Erythroblast (primary cell): ENCODE measurements around the gene CORO2B.
"Not testable (repeated sequence)": the region's sequence is repeated elsewhere in the genome, so short reads cannot be mapped to it uniquely, and the experiment has no call there.

Source experiments
- DNase-seq, 2 experiments: peaks; one replicate each; lab custom pipeline; 2025; lab: John Stamatoyannopoulos, UW
- GATA1 ChIP-seq: IDR thresholded peaks from 2 replicates; pipeline ENCODE4 v1.6.1; 2011; ENCODE audit warnings: low read depth, mild to moderate bottlenecking, control low read depth, low read length, moderate library complexity
- POLR2A ChIP-seq: IDR thresholded peaks from 2 replicates; pipeline ENCODE4 v1.6.1; 2011; ENCODE audit warnings: mild to moderate bottlenecking, low read length

Gene CORO2B

DNA sequence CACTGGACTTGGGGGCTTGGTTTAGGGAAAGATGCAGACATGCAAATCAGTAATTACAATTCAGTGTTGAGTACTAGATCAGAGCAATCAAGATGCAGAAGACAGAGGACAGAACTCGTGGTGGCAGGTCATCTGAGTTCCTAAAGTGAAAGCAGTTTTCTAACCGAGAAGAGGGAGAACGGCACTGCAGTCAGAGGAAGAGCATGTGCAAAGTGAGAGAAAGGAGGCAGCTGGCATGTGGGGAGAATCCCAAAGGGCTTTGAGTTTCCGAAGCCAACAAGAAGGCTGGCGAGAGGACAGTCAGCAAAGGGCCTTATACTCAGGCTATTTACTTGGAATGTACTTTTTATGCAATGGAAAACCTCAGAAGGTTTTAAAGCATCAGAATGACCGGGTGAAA, 154.9 kb downstream of the CORO2B start:
- peak; percentile 32 to 59 for DNase-seq
- TF ChIP-seq GATA1 (no peak), POLR2A (no peak)

DNA sequence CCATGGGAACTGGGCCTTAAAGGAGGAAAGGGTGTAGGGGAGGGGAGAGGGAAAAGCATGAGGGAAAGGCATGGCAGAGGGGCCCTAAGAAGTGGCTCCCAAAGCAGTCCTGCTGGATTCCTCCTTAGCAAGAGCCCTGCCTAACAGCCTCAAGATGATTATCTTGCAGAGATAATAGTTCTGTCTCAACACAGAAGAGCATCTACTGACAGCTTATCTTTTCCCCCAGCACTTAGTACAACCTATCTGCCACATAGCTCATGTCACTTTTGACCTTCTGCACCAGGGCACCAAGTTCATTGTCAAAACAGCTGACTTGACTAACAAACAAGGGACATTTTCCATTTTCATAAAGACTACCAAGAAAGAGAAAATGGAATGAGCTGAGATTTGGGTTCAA, 155.6 kb downstream of the CORO2B start:
- TF ChIP-seq GATA1 = no peak
- no peak for TF ChIP-seq POLR2A
- DNase-seq = peak; percentile 50 to 88

DNA sequence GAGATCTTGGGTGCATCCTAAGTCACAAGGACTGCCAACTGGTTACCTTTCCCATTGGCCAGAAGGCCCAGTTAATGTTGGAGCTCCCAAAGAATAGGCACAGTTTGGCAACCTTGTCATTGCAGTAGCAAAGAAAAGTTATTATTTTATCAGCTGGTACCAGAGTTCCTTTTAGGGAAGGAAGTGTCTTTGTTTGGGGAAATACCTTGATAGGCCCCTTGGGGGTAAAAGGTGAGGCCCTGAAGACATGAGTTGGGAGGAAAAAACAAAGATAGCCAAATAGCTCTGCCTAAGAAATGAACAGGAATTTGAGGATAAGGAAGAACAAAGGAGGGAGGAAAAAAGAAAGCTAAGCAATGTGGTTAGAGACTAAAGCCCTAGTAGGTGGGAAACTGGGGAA, 156.1 kb downstream of the CORO2B start:
- peak in 1 of 2 experiments; percentile 38 for DNase-seq
- TF ChIP-seq POLR2A (no peak), GATA1 (no peak)

DNA sequence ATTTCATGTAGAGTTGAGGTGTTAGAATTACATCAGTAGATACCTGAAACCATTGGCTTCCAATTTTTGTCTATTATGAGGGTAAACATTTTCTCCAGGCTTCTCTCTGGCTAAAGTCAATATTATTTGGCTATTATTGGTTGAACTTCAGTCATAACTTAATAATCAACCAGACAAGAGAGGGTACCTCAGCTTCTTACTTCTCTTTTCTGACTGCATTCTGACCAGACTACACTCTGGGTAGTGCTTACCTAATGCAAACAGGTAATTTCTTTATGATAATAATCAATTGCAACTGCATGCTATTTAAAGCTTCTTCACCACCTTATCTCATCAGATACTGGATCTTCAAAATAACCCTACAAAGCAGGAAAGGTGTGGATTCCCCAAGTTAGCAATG, 156.8 kb downstream of the CORO2B start:
- TF ChIP-seq POLR2A = no peak
- no peak for TF ChIP-seq GATA1
- no peak for DNase-seq

DNA sequence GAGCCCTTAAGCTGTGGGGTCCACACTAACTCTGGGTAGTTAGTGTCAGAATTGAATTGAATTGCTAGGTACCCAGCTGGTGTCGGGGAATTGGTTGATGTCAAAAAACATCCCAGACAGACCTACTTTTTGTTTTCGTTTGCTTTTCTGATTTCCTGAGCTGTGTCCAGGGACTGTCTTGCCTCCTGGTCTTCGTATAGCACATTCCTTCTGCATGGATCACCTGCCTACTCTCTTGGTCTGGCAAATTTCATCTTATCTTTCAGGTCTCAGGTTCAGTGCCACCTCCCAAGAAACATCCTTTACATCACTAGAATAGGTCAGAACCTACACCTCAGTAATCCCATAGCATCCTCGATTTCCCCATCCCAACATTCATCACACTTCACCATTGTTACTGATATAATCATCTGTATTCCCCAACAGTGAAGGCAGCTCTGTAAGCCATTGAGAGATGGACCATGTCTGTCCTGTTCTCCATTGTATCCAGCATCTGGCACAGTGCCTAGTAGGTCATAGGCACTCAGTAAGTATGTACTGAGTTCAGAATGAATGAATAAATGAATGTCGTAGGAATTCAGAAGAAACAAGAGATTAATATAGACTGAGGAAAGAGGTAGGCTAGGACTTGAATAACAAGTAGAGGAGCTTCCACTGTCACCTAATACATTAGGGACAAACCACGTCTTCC, 160.7 kb downstream of the CORO2B start:
- no peak for TF ChIP-seq POLR2A
- TF ChIP-seq GATA1 = no peak
- DNase-seq = no peak

DNA sequence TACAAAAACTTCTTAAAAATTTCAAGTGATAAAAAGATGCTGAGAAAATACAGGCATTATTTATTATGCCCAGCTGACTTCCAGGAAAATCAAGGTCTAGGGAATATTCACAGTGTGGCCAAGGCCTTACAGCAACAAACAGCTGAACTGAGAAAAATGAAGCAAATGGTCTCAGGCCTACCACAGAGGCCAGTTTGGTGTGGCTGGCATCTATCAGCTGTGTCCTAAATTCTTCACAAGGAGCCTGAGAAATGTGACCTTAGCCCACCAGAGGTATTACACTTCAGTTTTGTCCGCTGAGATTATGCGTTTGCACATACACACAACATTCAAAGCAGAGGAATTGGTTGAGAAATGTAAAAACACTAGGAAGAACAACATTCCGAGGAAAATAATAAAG, 164.5 kb downstream of the CORO2B start:
- DNase-seq = no peak

DNA sequence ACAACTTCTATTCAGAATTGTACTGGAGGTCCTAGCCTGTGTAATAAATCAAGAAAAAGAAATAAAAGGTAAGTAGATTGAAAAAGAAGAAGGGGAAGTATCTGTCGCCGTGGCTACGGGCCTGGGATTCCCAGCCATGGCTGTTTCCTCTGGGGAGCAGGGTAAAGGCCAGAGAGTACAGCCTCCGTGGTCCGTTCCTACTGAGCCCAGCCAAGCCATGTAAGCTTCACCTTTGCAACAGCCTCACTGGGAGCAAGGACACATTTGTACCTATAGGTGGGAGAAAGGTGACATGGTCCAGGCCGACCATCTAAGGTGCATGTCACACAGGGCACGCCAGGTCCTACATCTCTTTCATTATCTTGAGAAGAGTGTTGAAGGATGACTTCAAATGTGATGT, 170.6 kb downstream of the CORO2B start:
- TF ChIP-seq POLR2A = no peak
- no peak for TF ChIP-seq GATA1
- DNase-seq = no peak

More for the DNA sequence above, 164.5 kb downstream of the CORO2B start:
- no peak for TF ChIP-seq POLR2A

DNA sequence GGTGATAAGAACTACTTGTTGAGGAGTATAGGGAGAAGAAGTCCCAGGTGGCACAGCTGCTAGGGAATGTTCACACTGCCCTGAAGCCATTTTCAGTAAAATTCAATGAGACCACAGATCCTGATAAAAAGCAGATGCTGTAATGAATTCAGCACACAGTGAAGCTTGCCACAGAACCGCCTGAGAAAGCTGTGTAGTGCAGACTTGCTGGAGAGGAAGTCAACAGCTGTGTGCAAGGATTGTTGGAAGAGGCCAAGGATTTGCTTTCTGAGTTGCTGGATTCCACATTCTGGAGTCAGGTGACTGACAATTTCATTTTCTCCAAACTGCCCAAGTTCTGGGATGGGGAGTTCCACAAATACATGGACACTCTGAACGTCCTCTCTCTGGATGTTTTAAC, 171.0 kb downstream of the CORO2B start:
- TF ChIP-seq POLR2A (no peak), GATA1 (no peak)

DNA sequence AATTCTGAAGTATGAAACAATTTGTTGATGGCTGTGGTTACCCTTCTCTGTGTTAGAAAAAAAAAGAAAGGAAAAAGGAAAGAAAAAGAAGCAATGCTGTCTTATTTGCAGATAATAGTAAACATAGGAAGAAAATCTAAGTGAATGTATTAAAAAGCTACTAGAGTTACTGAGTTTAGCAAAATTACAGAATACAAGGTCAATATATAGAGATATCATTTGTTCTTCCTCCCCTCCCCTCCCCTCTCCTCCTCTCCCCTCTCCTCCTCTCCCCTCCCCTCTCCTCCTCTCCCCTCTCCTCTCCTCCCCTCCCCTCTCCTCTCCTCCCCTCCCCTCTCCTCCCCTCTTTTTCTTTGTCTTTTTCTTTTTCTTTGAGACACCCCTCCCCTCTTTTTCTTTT, 172.8 kb downstream of the CORO2B start:
- DNase-seq = no peak
- TF ChIP-seq GATA1 = no peak
- no peak for TF ChIP-seq POLR2A

More for the DNA sequence above, 171.0 kb downstream of the CORO2B start:
- DNase-seq = no peak

DNA sequence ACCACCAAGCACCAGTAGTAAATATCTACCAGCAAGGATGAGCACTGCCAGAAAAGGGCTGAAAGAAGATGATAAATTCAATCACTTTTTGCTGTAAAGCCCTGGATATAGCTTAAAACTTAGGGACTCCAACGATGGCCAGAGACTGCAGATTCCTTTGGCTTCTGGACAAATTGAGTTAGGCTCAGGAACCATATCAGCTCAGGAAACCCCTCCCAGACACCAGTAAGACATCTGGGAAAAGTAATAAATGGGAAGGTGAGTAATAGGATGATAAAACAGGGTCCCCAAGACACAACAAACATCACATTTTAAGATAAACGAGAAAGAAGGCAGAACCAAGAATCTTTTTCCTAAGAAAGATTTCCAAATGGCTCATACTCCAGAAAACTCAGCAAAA, 176.9 kb downstream of the CORO2B start:
- no peak for TF ChIP-seq POLR2A
- no peak for TF ChIP-seq GATA1
- no peak for DNase-seq

DNA sequence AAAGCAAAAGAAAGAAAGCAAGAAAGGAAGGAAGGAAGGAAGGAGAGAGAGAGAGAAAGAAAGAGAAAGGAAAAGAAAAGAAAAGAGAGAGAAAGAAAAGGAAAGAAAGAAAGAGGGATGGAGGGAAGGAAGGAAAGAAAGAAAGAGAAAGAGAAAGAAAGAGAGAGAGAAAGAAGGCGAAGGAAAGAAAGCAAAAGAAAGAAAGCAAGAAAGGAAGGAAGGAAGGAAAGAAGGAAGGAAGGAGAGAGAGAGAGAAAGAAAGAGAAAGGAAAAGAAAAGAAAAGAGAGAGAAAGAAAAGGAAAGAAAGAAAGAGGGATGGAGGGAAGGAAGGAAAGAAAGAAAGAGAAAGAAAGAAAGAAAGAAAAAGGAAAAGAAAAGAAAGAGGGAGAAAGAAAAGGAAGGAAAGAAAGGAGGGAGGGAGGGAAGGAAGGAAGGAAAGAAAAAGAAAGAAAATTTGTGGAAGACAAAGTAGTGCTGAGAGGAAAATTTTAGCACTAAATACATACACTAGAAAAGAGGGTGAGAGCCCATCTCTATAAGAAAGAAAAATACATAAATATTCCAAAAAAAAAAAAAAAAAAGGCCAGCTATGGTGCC, 181.3 kb downstream of the CORO2B start:
- not testable (repeated sequence) for DNase-seq

DNA sequence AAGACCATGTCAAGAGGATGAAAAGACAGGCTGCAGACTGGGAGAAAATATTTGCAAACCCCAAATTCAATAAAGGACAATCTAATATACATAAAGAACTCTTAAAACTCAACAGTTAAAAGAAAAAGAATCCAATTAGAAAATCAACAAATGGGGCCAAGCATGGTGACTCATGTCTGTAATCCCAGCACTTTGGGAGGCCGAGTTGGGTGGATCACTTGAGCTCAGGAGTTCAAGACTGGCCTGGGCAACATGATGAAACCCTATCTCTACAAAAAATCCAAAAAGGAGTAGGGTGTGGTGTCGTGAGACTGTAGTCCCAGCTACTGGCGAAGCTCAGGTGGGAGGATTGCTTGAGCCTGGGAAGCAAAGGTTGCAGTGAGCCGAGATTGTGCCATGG, 184.3 kb downstream of the CORO2B start:
- no peak for TF ChIP-seq POLR2A
- no peak for TF ChIP-seq GATA1
- no peak for DNase-seq

DNA sequence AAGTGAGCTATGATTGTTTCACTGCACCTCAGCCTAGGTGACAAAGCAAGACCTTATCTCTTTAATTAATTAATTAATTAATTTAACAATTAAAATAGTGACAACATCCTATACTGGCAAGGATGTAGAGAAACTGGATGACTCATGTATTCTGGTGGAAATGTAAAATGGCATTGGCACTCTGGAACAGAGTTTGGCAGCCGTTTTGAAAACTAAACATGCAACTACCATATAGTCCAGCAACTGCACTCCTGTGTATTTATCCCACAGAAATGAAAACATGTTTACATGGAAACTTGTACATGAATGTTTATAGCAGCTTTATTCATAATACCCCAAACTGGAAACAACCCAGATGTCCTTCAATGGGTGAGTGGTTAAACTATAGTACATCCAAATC, 185.3 kb downstream of the CORO2B start:
- DNase-seq = no peak
- TF ChIP-seq GATA1 (no peak), POLR2A (no peak)

DNA sequence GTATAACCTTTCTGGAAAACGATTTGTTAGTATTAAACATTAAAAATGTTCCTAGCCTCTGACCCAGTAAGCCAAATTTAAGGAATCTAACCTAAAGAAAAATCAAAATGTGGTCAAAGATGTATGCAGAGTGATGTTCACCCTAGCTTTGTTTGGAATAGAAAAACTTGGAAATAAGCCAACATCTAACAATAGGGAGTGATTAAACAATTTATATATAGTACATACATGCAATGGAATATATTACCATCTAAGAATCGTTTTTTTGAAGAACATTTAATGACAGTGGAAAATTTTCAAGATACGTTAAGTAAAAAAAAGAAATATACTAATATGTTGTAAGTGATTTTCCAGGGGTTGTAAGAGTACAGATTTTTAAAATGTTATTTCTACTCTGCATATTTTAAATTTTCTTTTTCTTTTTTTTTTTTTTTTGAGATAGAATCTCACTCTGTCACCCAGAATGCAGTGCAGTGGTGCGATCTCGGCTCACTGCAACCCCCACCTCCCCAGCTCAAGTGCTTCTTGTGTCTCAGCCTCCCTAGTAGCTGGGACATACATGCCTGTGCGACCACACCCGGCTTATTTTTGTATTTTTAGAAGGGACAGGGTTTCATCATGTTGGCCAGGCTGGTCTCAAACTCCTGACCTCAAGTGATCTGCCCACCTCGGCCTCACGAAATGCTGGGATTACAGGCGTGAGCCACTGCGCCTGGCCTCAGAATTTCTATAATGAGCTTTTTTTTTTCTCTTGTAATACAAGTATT, 187.0 kb downstream of the CORO2B start:
- TF ChIP-seq POLR2A (no peak), GATA1 (no peak)
- no peak for DNase-seq
